NCI-H2107 (cell line): ENCODE measurements around the gene TLE5.

ENCODE experiments used
- DNase-seq: peaks from one replicate; lab custom pipeline; 2025; lab: John Stamatoyannopoulos, UW

Gene TLE5, protein sequence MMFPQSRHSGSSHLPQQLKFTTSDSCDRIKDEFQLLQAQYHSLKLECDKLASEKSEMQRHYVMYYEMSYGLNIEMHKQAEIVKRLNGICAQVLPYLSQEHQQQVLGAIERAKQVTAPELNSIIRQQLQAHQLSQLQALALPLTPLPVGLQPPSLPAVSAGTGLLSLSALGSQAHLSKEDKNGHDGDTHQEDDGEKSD

DNA sequence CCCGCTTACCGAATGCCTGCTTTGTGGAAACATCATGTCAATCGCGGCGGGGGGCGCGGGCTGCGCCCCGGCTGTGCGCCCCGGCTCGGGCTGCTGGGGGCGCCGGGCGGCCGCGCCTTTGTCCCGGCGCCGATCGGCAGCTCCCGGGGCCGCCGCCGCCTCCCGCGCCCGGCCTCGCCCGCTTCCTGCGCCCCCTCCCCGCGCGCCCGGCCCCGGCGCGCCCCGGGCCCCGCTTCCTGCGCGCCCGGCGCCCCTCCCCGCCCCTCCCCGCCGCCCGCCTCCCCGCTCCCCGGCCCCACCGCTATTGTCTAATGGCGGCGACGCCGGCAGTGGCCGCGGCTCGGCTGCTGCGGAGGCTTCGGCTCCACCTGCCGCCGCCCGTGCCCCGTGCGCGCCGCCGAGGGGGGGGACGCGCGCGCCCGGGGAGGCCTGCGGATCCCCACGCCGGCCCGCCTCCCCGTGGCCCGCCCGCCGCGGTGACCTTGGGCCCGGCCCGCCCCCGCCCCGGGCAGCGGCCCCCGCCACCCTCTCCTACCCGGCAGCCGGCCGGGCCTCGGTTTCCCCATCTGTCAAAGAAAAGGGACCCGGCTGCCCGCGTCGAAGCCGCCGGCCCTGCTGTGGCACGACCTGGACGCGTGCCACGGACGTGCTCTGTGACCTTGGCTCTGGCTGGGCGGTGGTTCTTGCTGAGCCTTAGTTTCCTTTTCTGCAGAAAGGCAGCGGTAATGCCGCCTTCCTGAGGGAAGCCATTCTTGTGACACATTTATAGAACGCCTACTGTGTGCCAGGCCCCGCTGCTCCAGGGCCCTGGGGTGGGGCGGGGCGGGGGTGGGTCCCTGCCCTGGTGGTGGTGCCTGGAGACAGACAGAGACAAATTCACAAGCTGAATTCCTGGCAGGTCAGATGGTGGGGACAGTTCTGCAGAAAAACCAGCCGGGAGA lies at the start of gene TLE5:
TSS of gene TLE5 (minus strand) at position 331 of the 941 bp plus-strand sequence. CDS start at position 36, 295 bp downstream.
- DNase-seq, result no peak

DNA sequence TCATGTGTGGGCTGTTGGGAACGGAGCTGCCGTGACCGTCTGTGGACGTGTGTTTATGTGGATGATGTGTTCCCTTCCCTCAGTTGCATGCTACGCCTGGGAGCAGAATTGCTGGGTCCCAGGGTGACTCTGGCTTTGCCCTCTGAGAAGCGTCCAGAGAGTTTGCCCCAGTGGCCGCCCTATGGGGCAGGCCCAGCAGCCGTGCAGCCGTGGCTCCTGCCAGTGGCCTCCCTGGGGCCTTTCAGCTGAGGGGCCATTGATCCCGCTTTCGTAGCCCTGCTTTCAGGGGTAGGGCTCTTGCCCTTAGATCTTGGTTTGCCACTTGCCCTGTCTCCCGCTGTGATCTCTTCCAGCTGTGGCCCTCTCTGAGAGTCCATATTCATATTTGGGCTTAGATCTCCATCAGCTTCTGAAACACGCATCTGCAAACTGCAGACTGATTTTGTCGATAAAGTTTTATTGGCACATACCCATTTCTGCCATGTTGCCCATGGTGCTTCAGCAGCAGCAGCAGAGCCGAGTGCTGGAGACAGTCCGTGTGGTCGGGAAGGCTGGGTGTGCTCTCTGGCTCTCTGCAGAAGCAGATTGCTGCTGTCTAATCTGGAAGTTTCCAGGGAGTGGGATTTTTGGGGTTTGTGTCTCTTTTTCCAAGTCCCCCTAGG lies 49.4 kb upstream of the TLE5 start:
- DNase-seq, result no peak

DNA sequence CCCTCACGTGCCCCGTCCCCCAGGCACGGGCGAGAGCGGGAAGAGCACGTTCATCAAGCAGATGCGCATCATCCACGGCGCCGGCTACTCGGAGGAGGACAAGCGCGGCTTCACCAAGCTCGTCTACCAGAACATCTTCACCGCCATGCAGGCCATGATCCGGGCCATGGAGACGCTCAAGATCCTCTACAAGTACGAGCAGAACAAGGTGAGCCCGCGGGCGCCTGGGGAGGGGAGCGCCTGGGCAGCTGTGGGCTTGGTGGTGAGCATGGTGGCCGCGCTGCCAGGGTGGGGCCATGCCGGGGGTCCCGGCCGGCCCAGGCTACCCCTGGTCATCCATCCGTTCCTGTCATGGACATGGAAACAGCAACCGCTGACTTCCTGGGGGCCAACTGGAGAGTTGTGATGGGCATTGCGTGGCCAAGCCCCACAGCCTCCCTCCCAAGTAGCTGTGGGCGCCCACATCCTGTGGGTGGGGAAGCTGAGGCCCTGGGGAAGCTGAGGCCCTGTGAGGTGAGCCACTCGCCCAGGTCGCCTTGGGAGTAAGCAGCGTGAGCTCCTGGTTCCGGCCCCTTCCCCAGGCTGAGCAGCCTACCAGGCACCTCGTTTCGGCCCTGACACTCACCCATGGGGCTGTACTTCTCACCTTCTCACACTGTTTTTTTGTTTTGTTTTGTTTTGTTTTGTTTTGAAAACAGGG lies 48.0 kb upstream of the TLE5 start:
- DNase-seq, result no peak

GRCh38 chr19:3109491-3109890 lies 47.2 kb upstream of the TLE5 start:
- DNase-seq, result no peak

DNA sequence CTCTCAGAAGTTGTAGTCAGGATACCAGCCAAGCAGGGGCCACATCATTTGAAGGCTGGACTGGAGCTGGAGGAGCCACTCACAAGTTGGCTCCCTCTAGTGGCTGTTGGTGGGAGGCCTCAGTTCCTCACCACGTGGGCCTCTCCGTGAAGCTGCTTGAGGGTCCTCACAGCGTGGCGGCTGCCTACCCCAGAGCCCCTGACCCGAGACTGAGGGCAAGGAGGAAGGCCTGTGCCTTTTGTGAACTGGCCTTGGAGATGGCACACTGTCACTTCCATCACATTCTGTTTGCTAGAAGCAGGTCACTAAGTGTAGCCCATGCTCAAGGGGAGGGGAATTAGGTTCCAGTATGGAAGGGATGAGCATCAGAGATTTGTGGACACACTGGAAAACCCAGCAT lies 46.5 kb upstream of the TLE5 start:
- no peak for DNase-seq

DNA sequence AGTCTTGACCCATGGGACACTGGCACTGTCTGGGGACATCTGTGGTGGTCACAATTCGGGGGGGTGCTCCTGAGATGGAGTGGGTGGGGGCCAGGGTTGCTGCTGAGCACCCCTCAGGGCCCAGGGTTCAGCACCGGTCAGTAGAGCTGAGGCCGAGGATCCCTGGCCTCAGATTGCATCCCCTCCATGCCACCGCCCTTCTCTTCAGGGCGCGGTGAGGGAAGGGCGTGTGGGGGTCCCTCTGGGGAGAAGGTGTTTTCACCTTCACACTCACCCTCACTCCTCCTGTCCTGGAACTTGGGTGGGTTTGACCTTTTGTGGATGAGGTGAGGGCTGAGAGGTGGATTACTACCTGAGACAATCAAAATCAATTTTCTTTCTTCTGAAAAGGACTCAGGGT lies 45.4 kb upstream of the TLE5 start:
- DNase-seq, result no peak

DNA sequence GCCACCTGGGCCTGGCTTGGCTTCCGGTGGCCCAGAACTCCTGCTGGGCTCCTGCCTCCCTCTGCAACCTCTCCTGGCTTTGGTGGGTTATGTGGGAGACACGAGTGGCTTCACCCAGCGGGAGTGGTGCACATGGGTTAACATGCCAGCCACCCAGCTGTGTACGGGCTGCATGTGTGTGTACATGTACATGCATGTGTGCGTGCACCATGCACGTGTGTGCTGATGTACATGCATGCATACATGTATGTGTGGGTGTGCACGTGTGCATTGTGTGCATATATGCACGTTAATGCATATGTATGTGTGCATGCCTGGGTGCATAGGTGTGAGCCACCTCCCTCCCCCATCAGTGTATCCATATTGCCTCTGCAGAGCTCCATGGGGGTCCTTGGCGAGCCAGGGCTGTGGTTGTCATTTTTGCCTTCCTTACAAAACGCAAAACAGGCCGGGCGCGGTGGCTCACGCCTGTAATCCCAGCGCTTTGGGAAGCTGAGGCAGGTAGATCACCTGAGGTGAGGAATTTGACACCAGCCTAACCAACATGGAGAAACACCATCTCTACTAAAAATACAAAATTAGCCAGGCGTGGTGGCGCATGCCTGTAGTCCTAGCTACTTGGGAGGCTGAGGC lies 44.3 kb upstream of the TLE5 start:
- DNase-seq, result no peak

- no peak for DNase-seq
These were observed 43.6 kb upstream of the TLE5 start for GRCh38 chr19:3105641-3106508.

- DNase-seq, result no peak
These were observed 42.4 kb upstream of the TLE5 start for GRCh38 chr19:3104708-3104983.

DNA sequence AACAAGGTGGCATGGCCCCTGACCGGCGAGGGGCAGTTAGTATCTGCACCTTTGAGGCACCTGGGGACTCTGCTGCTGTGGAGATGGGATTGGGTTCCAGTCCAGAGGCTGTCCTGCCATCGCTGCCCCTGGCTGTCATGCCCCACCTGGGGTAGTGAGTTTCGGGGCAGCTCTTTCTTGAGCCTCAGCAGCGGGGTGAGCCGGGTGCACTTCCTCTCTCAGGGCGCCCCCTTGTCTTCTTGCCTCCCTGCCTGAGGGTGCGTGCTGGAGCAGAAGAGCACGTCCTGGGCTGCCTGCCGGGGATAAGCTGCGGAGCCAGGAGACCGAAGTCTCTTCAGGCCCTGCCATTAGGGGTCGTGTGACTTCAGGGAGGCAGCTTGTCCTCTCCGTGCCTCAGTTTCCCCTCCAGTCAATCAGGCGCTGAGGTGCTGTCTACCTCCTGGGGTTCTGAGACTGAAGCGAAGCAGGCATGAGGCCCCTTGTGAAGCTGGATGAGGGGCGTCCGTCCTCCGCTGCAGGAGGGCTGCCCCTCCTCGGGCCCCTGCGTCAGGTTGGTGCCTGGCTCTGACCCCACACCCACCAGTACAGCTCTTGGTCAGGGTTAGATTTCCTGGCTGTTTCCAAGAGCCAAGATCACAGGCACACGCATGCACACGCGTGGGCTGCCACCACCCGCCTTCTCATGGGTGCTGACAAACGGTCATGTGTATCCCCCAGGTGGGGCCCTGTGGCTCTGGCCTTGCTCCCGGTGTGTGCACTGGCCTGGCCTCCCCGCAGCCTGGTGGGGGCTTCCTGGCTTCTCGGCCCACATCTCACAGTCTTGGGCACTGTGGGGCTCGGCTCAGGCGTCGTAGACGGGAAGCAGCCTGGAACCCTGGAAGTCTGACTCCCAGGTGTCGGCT lies 40.2 kb upstream of the TLE5 start:
- no peak for DNase-seq

DNA sequence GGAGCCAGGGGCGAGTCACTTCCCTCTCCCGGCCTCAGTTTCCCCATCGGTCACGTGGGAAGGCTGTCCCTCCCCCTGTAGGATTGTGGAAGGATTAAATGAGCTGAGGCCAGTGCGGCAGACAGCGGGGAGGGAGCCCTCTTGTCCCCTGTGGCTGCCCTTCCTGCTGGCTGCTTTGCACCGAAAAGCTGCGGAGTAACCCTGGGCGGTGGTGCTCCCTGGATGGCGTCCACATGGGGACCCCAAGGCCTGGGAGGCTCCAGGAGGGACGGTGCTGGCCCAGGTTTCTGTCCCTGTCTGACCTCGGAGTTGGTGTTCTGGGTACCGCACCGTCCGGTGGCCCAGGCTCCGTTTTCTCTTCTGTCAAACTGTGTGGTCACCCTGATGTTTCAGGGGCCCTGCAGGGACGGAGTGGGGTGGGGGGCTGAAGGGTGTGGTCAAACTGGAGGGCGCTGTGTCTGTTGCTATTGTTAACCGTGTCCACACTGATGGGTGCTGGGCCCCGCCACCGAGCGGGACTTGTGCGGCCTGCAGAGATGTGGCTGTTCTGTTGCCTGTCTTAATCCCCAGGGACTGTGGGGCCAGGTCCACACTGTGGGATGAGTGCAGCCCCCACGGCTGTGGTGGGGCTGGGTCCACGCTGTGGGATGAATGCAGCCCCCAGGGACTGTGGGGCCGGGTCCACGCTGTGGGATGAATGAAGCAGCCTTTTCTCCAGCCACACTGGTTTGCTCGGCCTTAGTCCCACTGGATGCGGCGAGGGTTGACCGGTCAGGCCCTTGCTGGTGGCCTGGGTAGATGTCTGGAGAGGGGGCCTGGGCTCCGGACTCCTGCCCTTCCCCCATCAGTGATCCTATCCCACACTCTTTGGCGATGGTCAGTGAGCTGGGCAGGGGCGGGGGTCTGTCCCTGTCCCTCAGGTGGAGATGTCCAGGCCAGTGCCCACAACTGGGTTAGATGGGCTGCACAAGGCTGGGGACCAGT lies 38.7 kb upstream of the TLE5 start:
- no peak for DNase-seq

GRCh38 chr19:3100331-3100730 lies 38.0 kb upstream of the TLE5 start:
- no peak for DNase-seq

- DNase-seq, result no peak
These were observed 37.3 kb upstream of the TLE5 start for GRCh38 chr19:3099347-3100145.

GRCh38 chr19:3098515-3099346 lies 36.4 kb upstream of the TLE5 start:
- DNase-seq, result no peak

DNA sequence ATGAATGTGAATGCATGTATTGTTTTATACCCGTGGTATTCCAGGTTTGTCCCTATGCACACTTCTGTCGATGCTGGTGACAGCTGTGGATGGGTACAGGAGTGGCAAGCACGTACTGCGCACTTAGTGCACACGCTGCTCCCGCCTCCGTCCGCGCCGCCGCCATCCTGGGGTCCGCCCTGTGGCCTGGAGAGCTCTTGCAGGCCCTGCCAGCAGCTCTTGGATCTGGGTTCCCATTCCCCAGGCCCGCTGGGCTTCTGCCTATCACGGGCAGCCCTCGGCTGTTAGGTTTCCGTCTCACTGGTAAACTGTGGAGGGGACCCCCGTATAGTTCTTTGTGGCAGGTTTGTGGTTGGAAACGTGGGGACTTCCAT lies 35.8 kb upstream of the TLE5 start:
- no peak for DNase-seq

GRCh38 chr19:3097442-3097871 lies 35.2 kb upstream of the TLE5 start:
- no peak for DNase-seq

GRCh38 chr19:3096902-3097326 lies 34.6 kb upstream of the TLE5 start:
- DNase-seq, result no peak
